HepG2 (cell line): ENCODE measurements around the gene PTPN14.
"Not testable (repeated sequence)": the region's sequence is repeated elsewhere in the genome, so short reads cannot be mapped to it uniquely, and the experiment has no call there.

ENCODE experiments used
- EP300 ChIP-seq, 3 experiments: sonication (generic) in 1 of 3; formaldehyde crosslinking in 1 of 3; IDR thresholded peaks; 2 replicates each; pipeline versions ENCODE4 v1.5.1 to v1.6.1; 2011 to 2020; ENCODE audit warnings: low read depth in 2 of 3, low read length in 2 of 3, borderline replicate concordance in 1 of 3, improper control_type of control experiment in 1 of 3, mild to moderate bottlenecking in 1 of 3, missing genetic modification reagents in 1 of 3, moderate library complexity in 1 of 3
- FOSL1 ChIP-seq: sonication (generic); formaldehyde crosslinking; IDR thresholded peaks from 2 replicates; pipeline ENCODE4 v1.9.0; 2021; ENCODE audit warnings: missing genetic modification reagents, borderline replicate concordance
- HDAC2 ChIP-seq: sonication (generic); formaldehyde crosslinking; IDR thresholded peaks from 2 replicates; pipeline ENCODE4 v1.4.0; 2020; ENCODE audit warnings: missing genetic modification reagents
- SNAI1 ChIP-seq: sonication (generic); formaldehyde crosslinking; IDR thresholded peaks from 2 replicates; pipeline ENCODE4 v1.5.0; 2020; ENCODE audit warnings: mild to moderate bottlenecking, missing genetic modification reagents, borderline replicate concordance
- ZFP37 ChIP-seq: sonication (generic); formaldehyde crosslinking; IDR thresholded peaks from 2 replicates; pipeline ENCODE4 v1.4.0; 2020; ENCODE audit warnings: missing genetic modification reagents, borderline replicate concordance
- TF ChIP-seq, protein P1 (sequence below): sonication (generic); formaldehyde crosslinking; conservative IDR thresholded peaks from 2 replicates; pipeline ENCODE4 v1.8.1; 2023; ENCODE audit warnings: missing genetic modification reagents

DNA sequence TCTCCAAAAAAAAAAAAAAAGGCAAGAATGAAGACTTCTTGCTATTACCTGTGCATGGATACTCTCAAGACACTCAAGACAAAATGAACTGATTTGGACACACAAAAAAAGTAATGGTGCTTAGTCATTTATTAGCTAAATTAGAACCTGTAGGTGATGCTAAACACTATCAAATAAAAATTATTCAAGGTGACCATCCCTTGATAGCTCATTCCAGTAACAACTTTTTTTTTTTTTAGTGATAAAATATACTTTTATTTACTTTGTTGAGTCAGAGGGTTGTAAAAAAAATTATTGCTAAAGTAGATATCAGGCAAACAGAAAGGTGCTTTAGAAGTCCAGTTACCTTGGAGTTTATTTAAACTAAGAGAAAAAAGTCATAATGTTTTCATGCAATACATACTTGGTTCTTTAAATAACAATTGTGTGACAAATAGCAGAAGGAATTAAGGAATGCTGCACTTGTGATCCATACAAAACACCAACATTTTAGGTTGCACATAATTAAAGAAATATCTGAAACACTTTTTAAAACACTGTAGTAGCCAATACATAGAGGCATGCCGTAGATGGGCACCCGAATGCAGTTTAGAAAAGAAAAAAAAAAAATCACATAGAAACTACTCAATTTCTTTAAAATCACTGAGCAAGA, 69.3 kb downstream of the PTPN14 start:
- TF ChIP-seq, protein P1, sequence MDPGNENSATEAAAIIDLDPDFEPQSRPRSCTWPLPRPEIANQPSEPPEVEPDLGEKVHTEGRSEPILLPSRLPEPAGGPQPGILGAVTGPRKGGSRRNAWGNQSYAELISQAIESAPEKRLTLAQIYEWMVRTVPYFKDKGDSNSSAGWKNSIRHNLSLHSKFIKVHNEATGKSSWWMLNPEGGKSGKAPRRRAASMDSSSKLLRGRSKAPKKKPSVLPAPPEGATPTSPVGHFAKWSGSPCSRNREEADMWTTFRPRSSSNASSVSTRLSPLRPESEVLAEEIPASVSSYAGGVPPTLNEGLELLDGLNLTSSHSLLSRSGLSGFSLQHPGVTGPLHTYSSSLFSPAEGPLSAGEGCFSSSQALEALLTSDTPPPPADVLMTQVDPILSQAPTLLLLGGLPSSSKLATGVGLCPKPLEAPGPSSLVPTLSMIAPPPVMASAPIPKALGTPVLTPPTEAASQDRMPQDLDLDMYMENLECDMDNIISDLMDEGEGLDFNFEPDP (CRISPR knock-in tag), result not testable (repeated sequence)
- TF ChIP-seq FOSL1 (CRISPR knock-in tag); ZFP37 (CRISPR knock-in tag); HDAC2 (CRISPR knock-in tag); EP300 (IDR thresholded peaks at IDR 0.05; ENCODE audit: low read depth in 2 of 2, low read length in 2 of 2); EP300 (CRISPR knock-in tag; IDR thresholded peaks at IDR 0.05; ENCODE audit: borderline replicate concordance); SNAI1 (CRISPR knock-in tag): not testable (repeated sequence)
